Suppressor macrophage treated with lipopolysaccharide for 4 hours (primary cell): Measurements from ENCODE around the gene SKA1.

ENCODE experiments used
- DNase-seq: peaks from one replicate; pipeline ENCODE4 v3.0.0-alpha.2; 2020

The SKA1 gene

DNA sequence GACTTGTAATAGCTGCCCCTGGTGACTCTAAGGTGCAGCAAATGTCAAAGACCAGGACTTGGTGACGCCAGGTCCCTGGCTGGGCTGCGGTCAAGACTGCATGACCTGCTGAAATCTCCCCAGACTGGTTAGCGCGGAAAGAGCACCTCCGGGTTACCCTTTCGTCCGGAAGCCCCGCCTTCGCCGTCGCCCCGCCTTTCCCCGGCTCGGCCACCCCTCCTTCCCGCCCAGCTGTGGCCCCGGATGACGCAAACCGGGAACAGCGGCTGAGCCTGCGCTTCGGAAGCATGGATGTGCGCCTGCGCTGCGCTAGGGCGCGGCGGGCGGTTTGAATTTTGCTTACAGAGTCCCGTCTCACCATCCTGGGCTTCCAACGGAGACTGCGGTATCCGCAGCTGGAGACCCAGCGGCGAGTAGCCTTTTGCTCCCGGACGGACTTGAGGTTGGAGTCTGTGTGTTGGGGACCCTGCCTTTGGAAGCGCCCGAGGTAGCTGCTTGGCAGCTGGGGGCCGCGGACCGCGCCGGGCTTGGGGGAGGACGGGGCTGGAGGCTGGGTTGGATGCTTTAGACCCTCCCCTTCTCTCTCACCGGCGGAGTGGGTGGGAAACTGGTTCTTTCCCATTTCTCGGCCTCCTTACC lies at the start of gene SKA1:
Gene SKA1, plus strand, starts transcription at position 294 of the 639 bp plus-strand sequence. CDS start 785 bp downstream, outside the sequence.
- DNase-seq, result peak; percentile 98

DNA sequence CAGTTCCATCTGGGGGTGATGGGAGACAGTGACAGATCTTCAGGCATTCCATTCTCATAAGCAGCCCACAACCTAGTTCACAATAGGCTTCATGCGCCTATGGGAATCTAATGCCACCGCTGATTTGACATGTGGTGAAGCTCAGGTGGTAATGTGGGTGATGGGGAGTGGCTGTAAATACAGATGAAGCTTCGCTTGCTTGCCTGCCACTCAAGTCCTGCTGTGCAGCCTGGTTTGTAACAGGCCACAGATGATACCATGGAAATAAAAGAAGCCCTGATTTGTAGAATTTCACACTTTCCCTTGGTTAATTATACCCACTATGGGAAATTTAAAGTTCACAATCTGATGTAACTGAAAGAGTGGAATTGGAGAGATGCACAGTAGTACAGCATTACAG lies 46.9 kb upstream of the SKA1 start:
- DNase-seq, result no peak

- DNase-seq, result no peak
Observed at GRCh38 chr18:50330176-50330575, 44.7 kb upstream of the SKA1 start.

- DNase-seq, result no peak
Observed at GRCh38 chr18:50331691-50332090, 43.2 kb upstream of the SKA1 start.

DNA sequence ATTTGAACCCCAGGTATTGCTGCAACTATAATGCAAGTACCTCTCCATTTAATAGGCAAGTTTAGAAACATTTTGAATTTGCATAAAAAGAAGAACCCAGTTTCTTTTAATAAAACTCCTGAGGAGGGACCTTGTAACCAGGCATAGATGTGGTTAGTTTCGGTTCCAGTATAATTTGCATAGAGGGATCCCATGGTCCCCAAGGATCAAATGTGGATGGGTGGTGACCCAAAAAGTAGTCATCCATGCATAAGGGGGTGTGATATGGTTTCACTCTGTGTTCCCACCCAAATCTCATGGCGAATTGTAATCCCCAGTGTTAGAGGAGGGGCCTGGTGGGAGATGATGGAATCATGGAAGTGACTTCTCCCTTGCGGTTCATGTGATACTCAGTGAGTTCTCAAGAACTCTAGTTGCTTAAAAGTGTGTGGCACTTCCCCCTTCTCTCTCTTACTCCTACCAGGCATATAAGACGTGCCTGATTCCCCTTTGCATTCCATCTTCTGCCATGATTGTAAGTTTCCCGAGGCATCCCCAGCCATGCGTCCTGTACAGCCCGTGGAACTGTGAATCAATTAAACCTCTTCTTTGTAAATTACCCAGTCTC lies 40.2 kb upstream of the SKA1 start:
- DNase-seq, result peak; percentile 4

- DNase-seq, result no peak
Observed at GRCh38 chr18:50338122-50338521, 36.7 kb upstream of the SKA1 start.

DNA sequence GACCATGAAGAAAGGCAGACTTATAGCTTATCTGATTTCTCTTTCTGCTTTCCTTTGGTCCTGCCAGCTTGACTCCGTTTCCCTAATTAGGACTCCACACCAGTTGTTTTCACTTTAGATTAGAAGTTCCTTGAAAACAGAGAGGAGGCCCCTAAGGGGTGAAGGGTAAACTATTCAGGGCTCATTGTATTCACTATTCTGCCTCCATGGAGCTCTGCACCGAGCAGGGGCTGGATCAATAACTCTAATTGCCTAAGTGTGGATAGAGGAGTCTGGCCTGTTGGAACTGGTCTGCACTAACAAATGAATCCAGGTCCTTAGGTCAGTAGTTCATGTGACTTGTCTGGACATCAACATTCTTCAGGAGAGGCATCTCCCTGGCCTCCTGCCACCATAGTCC lies 36.1 kb upstream of the SKA1 start:
- DNase-seq, result no peak

GRCh38 chr18:50340078-50340477 lies 34.8 kb upstream of the SKA1 start:
- DNase-seq, result no peak

DNA sequence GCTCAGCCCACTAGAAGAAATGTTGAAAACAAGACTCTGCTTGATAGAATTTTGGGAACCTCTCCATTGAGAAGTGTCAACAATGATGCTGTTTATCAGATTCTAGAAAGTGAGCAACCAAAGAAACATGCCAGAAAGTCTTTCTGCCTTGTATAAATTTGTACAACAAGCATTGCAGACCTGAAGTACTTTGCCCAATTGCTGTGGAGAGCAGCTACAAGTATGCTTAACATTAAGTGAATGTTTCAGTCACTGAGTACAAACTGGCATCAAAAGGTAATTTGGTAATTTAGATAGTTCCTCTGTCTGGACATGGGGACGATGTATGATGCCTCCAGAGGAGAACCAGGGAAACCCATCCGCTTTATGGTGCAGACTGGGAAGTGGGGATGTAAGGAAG lies 33.4 kb upstream of the SKA1 start:
- DNase-seq, result no peak

- no peak for DNase-seq
Observed at GRCh38 chr18:50350699-50351098, 24.1 kb upstream of the SKA1 start.

- peak; percentile 82 for DNase-seq
Observed at GRCh38 chr18:50356036-50356945, 18.6 kb upstream of the SKA1 start.

DNA sequence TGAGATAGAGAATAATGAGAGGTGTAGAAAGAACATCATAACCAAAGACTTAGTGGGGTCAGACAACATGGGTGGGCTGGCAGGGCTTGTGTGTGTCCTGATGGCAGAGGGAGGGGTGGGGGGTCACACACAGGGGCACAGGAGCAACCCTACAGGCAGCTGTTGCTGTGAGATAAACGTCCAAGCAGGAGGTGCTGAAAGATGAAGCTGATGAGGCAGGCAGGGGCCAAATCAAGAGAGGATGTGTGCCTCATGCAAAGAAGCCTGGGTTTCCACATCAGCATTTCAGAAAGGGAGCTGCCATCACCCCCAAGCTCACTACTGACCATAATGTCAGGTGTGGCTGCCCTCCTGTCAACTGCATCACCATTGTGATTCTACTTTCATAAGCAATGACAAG lies 16.0 kb upstream of the SKA1 start:
- no peak for DNase-seq

DNA sequence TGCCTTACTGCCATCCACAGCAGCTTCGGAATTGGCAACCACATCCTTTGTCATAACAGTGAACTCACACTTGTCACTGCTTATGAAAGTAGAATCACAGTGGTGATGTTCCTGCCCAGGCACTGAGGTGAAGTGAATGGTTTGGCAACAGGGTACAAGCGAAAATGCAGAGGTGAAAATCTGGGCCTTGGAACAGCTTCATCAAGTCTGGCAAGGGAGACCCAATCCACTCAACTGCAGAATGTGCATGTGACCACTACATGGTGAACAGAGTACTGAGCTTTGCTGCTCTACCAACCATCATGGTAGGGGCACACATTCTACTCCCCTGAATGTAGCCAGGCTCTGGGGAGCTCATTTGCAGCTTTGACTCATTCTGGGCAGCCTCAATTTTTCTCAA lies 15.0 kb upstream of the SKA1 start:
- DNase-seq, result no peak

DNA sequence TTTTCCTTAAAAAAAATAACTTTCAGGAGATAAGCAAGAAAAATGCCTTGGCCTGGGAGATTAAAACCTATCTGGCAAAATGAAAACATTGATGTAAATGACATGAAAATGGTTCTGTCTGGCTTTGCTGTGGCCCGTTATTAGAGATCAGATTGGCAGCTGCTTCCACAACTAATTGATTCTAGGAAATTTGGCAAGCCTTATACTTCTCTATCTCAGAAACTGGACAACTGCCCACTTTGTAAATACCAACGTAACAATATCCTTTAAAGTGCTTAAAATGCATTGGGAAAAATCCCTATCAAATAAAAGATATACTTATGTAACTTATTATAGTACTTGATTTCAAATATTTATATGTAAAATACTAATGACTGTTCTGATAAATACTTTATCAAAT lies 14.2 kb upstream of the SKA1 start:
- DNase-seq, result no peak

- no peak for DNase-seq
Observed at GRCh38 chr18:50369672-50370071, 5.2 kb upstream of the SKA1 start.

DNA sequence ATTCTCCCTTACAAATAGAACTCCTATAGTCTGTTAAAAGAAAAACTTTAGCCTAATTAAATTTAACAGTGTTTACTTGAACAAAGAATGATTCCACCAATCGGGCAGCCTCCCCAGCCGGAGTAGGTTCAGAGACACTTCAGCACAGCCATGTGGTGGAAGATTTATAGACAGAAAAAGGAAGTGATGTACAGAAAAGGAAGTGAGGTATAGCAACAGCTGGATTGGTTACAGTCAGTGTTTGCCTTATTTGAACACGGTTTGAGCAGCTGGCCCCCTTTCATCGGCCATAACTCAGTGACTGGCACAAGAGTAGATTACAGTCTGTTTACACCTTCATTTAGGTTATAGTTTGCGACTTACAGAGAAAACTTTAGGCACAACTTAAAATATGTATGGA lies 2.1 kb upstream of the SKA1 start:
- no peak for DNase-seq

GRCh38 chr18:50373561-50374219 lies 1.2 kb upstream of the SKA1 start:
- no peak for DNase-seq

DNA sequence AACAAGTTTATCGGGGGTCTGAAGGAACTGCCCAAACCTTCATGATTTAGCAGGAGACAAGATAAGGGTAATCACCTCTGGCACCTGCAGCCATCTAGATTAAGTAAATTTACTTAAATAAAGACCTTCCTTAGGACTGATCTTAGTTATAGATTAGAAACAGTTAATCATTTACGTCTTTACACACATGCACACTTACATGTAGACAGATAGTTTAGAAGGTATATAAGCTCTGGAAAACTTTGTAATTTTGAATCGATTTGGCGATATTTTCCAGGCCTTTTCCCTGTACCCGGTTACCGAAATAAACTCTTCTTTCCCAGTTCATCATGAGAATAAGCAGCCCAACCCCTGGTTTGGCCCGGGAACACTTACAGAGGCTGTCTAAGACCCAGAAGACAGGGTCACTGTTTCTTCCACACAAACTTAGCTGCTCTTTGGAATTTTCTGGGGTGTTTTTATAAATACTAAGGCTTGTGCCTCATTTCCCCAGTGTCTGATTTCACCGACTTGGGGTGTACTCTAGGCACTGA lies 560 bp upstream of the SKA1 start:
- no peak for DNase-seq

- DNase-seq, result no peak
Observed at GRCh38 chr18:50377061-50377798, 2.4 kb downstream of the SKA1 start.

DNA sequence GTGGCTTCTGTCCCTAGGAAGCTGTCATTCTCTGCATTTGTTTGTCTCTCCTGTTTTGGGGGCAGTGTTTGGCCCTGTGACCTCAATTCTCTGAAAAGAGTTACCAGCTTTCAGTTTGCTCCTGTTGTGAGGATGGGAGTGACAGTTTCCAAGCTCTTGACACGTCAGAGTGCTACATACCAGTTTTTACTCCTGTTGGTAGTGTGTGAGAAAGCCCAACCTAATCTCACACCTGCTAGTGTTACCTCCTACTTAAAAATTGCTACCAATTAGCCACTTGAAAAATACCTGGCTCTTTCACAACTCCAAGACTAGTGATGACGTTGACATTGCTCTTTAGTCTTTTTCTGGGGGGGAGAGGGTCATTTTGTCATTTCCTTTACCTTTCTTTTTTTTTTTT lies 14.1 kb downstream of the SKA1 start:
- no peak for DNase-seq

- no peak for DNase-seq
Observed at GRCh38 chr18:50393802-50394201, 19.0 kb downstream of the SKA1 start.

DNA sequence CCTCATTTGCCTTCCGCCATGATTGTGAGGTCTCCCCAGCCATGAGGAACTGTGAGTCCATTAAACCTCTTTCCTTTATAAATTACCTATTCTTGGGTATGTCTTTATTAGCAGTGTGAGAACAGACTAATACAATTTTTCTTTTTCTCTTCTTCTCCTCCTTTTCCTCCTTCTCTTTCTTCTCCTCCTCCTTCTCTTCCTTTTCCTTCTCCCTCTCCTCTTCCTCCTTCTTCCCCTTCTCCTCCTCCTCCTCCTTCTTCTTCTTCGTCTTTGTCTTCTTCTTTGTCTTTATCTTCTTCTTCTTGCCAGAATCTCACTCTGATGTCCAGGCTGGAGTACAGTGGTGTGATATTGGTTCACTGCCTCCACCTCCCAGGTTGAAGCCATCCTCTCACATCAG lies 20.2 kb downstream of the SKA1 start:
- no peak for DNase-seq
